ENCODE data around the gene HEPHL1.

HEPHL1 gene

DNA sequence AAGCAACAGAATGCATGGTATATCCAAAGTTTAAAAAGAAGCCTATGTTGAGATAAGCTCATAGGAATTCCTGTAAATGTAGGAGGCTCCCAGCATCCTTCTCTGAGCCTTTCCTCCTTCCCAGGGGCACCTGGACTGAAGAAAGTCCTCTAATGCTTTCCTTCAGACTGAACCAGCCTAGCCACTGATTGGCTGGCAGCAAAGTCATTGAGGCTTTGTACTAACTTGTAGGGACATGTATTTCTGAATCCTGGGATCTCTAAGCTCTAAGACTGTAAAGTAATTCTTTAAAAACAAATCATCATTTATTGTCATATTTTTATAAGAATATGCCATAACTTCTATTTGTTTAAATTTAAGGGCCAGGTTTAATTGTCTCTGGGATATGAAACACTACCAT lies 83.6 kb downstream of the HEPHL1 start:
- TF ChIP-seq, protein P1, sequence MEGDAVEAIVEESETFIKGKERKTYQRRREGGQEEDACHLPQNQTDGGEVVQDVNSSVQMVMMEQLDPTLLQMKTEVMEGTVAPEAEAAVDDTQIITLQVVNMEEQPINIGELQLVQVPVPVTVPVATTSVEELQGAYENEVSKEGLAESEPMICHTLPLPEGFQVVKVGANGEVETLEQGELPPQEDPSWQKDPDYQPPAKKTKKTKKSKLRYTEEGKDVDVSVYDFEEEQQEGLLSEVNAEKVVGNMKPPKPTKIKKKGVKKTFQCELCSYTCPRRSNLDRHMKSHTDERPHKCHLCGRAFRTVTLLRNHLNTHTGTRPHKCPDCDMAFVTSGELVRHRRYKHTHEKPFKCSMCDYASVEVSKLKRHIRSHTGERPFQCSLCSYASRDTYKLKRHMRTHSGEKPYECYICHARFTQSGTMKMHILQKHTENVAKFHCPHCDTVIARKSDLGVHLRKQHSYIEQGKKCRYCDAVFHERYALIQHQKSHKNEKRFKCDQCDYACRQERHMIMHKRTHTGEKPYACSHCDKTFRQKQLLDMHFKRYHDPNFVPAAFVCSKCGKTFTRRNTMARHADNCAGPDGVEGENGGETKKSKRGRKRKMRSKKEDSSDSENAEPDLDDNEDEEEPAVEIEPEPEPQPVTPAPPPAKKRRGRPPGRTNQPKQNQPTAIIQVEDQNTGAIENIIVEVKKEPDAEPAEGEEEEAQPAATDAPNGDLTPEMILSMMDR (IDR thresholded peaks at IDR 0.05): no peak
- no peaks in the 10 kb centered on the region for H3K79me2 ChIP-seq
- no peaks in the 10 kb centered on the region for H3K9me3 ChIP-seq (ENCODE audit: control insufficient read depth, low read length)
- H3K4me2 ChIP-seq (ENCODE audit: low read length): no peak overlapping the region
- no peaks in the 10 kb centered on the region for H3K36me3 ChIP-seq (ENCODE audit: control insufficient read depth, insufficient read depth, low read length)
- H3K27me3 ChIP-seq (ENCODE audit: control insufficient read depth, insufficient read depth, low read length): no peaks in the 10 kb centered on the region
- no peak overlapping the region for H3K9ac ChIP-seq
- H3K4me3 ChIP-seq (ENCODE audit: low read depth, low read length): no peak overlapping the region
- no peaks in the 10 kb centered on the region for H3K4me1 ChIP-seq
- H2AFZ ChIP-seq: no peak overlapping the region
- H3K27ac ChIP-seq: no peak overlapping the region

GRCh38 chr11:94106716-94107115 lies 85.6 kb downstream of the HEPHL1 start:
- no peak overlapping the region for H3K27ac ChIP-seq

DNA sequence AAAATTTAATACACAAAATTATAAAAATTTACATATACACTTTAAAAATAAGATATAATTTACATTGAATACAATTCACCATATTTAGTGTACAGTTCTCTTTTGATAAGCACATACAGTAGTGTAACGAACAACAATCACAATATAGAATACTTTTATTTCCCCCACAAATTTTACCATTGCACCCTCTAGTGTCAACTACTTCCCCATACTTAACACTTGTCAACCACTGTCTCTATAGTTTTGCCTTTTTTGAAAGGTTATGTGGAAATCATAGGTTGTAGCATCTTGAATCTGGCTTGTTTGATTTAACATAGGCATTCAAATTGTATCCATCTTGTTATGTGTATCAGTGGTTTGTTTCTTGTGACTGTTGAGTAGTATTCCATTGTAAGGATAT lies 86.2 kb downstream of the HEPHL1 start:
- TF ChIP-seq, protein P1 (IDR thresholded peaks at IDR 0.05): no peak
- H3K27ac ChIP-seq: no peak overlapping the region
- H3K9me3 ChIP-seq (ENCODE audit: control insufficient read depth, low read length): no peaks in the 10 kb centered on the region

More at GRCh38 chr11:94106716-94107115, 85.6 kb downstream of the HEPHL1 start:
- Histone ChIP-seq H3K79me2 (no peaks in the 10 kb centered on the region), H3K9ac (no peak overlapping the region), H3K4me2 (ENCODE audit: low read length) (no peak overlapping the region), H3K27me3 (ENCODE audit: control insufficient read depth, insufficient read depth, low read length) (no peaks in the 10 kb centered on the region), H3K4me3 (ENCODE audit: low read depth, low read length) (no peak overlapping the region), H3K36me3 (ENCODE audit: control insufficient read depth, insufficient read depth, low read length) (no peaks in the 10 kb centered on the region), H3K9me3 (ENCODE audit: control insufficient read depth, low read length) (no peaks in the 10 kb centered on the region), H2AFZ (no peak overlapping the region), H3K4me1 (no peaks in the 10 kb centered on the region)
- TF ChIP-seq, protein P1 (IDR thresholded peaks at IDR 0.05): no peak

DNA sequence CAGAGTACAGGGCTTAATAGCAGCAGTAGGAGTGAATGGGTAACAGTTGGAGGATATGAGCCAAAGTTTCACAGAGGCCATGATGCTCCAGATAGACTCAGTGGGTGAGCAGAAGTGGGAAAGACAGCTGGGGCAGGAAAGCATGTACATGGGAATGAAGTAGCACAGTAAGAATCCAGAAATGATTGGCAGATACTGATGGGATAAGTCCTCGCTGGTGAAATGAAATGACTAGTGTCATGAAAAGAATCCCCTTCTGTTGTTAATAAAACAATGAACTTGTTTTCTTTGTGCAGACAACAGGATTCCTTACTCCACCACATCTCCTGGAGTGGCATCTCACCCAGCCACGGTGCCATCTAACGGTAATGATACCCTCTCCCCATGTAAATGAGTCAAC lies 90.1 kb downstream of the HEPHL1 start:
- Histone ChIP-seq H3K4me3 (ENCODE audit: low read depth, low read length) (no peak overlapping the region), H3K9ac (no peak overlapping the region), H3K4me2 (ENCODE audit: low read length) (no peak overlapping the region), H3K4me1 (no peaks in the 10 kb centered on the region), H3K9me3 (ENCODE audit: control insufficient read depth, low read length) (no peaks in the 10 kb centered on the region), H3K27me3 (ENCODE audit: control insufficient read depth, insufficient read depth, low read length) (no peaks in the 10 kb centered on the region), H3K79me2 (no peaks in the 10 kb centered on the region), H2AFZ (no peak overlapping the region), H3K36me3 (ENCODE audit: control insufficient read depth, insufficient read depth, low read length) (no peaks in the 10 kb centered on the region), H3K27ac (no peak overlapping the region)
- TF ChIP-seq, protein P1 (IDR thresholded peaks at IDR 0.05): no peak

More for the DNA sequence above, 86.2 kb downstream of the HEPHL1 start:
- H3K9ac ChIP-seq: no peak overlapping the region
- no peak overlapping the region for H3K4me2 ChIP-seq (ENCODE audit: low read length)
- no peak overlapping the region for H3K4me3 ChIP-seq (ENCODE audit: low read depth, low read length)
- H3K4me1 ChIP-seq: no peaks in the 10 kb centered on the region
- no peaks in the 10 kb centered on the region for H3K79me2 ChIP-seq
- no peak overlapping the region for H2AFZ ChIP-seq
- no peaks in the 10 kb centered on the region for H3K36me3 ChIP-seq (ENCODE audit: control insufficient read depth, insufficient read depth, low read length)
- no peaks in the 10 kb centered on the region for H3K27me3 ChIP-seq (ENCODE audit: control insufficient read depth, insufficient read depth, low read length)

GRCh38 chr11:94111660-94112059 lies 90.5 kb downstream of the HEPHL1 start:
- no peaks in the 10 kb centered on the region for H3K36me3 ChIP-seq (ENCODE audit: control insufficient read depth, insufficient read depth, low read length)
- TF ChIP-seq, protein P1 (IDR thresholded peaks at IDR 0.05): no peak
- H3K79me2 ChIP-seq: no peaks in the 10 kb centered on the region
- H3K9ac ChIP-seq: no peak overlapping the region
- no peak overlapping the region for H2AFZ ChIP-seq
- H3K9me3 ChIP-seq (ENCODE audit: control insufficient read depth, low read length): no peaks in the 10 kb centered on the region
- H3K4me2 ChIP-seq (ENCODE audit: low read length): no peak overlapping the region
- H3K27ac ChIP-seq: no peak overlapping the region
- H3K4me1 ChIP-seq: no peaks in the 10 kb centered on the region
- H3K27me3 ChIP-seq (ENCODE audit: control insufficient read depth, insufficient read depth, low read length): no peaks in the 10 kb centered on the region
- no peak overlapping the region for H3K4me3 ChIP-seq (ENCODE audit: low read depth, low read length)
